GM13976 (cell line): ENCODE results near the gene NUP188.

Source experiments
- DNase-seq: peaks from one replicate; pipeline ENCODE4 v3.0.0; 2012; ENCODE audit warnings: low spot score
- CTCF ChIP-seq: IDR thresholded peaks from 2 replicates; pipeline ENCODE4 v1.5.1; 2012; ENCODE audit warnings: borderline replicate concordance, mild to moderate bottlenecking; ENCODE audit not compliant: insufficient read depth; ENCODE audit errors: extremely low read depth, missing control alignments, control extremely low read depth
- in situ Hi-C: fragments of 300-500 bp; cut with MboI; formaldehyde crosslinking; loops from one replicate; pipeline ENCODE4 v1.12.0; 2022; ENCODE audit warnings: low sequenced_read_pairs, mixed read lengths, inconsistent platforms; ENCODE audit not compliant: unreplicated experiment

The NUP188 gene

GRCh38 chr9:129052592-129052991, 105.1 kb downstream of the NUP188 start:
- no peak for DNase-seq
- no peak for TF ChIP-seq CTCF

GRCh38 chr9:129053020-129053419, 105.5 kb downstream of the NUP188 start:
- no peak for TF ChIP-seq CTCF
- in situ Hi-C loops: no loop called here
- DNase-seq: no peak

More at GRCh38 chr9:129052592-129052991, 105.1 kb downstream of the NUP188 start:
- in situ Hi-C loops: no loop called here

GRCh38 chr9:129054163-129054851, 106.8 kb downstream of the NUP188 start:
- no peak for DNase-seq
- in situ Hi-C loops: no loop called here
- no peak for TF ChIP-seq CTCF
